H1 (cell line): ENCODE data around the gene ZNF581. TPM values are rescaled to one million over a fixed set of nuclear protein-coding genes. Genes with fewer than 3 reads are reported as not detected.
A peak's percentile ranks its signal among the peaks of the same experiment; 100 is the strongest.

Experiments used
- ASH2L ChIP-seq: fragments of 200-600, 300-600 bp; sonication (generic); IDR thresholded peaks from one replicate; pipeline ENCODE4 v1.7.1; 2017; ENCODE audit warnings: low read length
- ATF3 ChIP-seq: IDR thresholded peaks from 2 replicates; pipeline ENCODE4 v1.6.1; 2011; ENCODE audit warnings: low read depth, mild to moderate bottlenecking, low read length; ENCODE audit not compliant: insufficient read depth
- CBX5 ChIP-seq: fragments of 300-800, 300-1000 bp; sonication (generic); IDR thresholded peaks from 2 replicates; pipeline ENCODE4 v1.7.1; 2016; ENCODE audit warnings: antibody characterized with exemption, low read length, low read depth
- CEBPB ChIP-seq: IDR thresholded peaks from 2 replicates; pipeline ENCODE4 v1.6.1; 2012; ENCODE audit warnings: low read depth, low read length
- CHD1 ChIP-seq: IDR thresholded peaks from 2 replicates; pipeline ENCODE4 v1.6.1; 2012; ENCODE audit warnings: low read depth, low read length, improper control_type of control experiment
- CREB1 ChIP-seq: IDR thresholded peaks from 2 replicates; pipeline ENCODE4 v1.6.1; 2012; ENCODE audit warnings: inconsistent platforms
- CTBP2 ChIP-seq: IDR thresholded peaks from 2 replicates; pipeline ENCODE4 v1.7.0; 2011; ENCODE audit warnings: borderline replicate concordance, mild to moderate bottlenecking, moderate library complexity, mixed read lengths, low read length; ENCODE audit not compliant: insufficient read depth, insufficient read length
- E2F6 ChIP-seq: IDR thresholded peaks from 2 replicates; pipeline ENCODE4 v1.6.1; 2012; ENCODE audit warnings: inconsistent platforms
- EGR1 ChIP-seq: IDR thresholded peaks from 2 replicates; pipeline ENCODE4 v1.6.1; 2011; ENCODE audit warnings: low read depth, low read length, borderline replicate concordance
- EP300 ChIP-seq, 2 experiments: IDR thresholded peaks; 1 replicate in 1 of 2; 2 replicates in 1 of 2; pipeline ENCODE4 v1.6.1; 2011 to 2012; ENCODE audit warnings: low read depth in 2 of 2, low read length in 2 of 2, mild to moderate bottlenecking in 2 of 2, borderline replicate concordance in 1 of 2, inconsistent platforms in 1 of 2, moderate library complexity in 1 of 2
- FOSL1 ChIP-seq: IDR thresholded peaks from 2 replicates; pipeline ENCODE4 v1.6.1; 2011; ENCODE audit warnings: mild to moderate bottlenecking, low read depth, low read length, moderate library complexity; ENCODE audit not compliant: insufficient read depth
- KDM4A ChIP-seq: IDR thresholded peaks from one replicate; pipeline ENCODE4 v1.7.1; 2012; ENCODE audit warnings: low read depth, mild to moderate bottlenecking, moderate library complexity, low read length, inconsistent platforms; ENCODE audit not compliant: severe bottlenecking
- NANOG ChIP-seq: IDR thresholded peaks from 2 replicates; pipeline ENCODE4 v1.6.1; 2011; ENCODE audit warnings: low read length, low read depth, mild to moderate bottlenecking, inconsistent platforms; ENCODE audit not compliant: insufficient read depth, poor library complexity, severe bottlenecking
- NRF1 ChIP-seq: IDR thresholded peaks from 2 replicates; pipeline ENCODE4 v1.6.1; 2011; ENCODE audit warnings: mild to moderate bottlenecking, low read depth, low read length, improper control_type of control experiment
- PHF8 ChIP-seq: fragments of 200-600 bp; sonication (generic); conservative IDR thresholded peaks from 2 replicates; pipeline ENCODE4 v1.7.1; 2012; ENCODE audit warnings: low read depth, mild to moderate bottlenecking, inconsistent platforms, low read length, moderate library complexity
- SAP30 ChIP-seq: fragments of 300-600 bp; sonication (generic); IDR thresholded peaks from 2 replicates; pipeline ENCODE4 v1.7.1; 2012; ENCODE audit warnings: low read length, moderate library complexity, mild to moderate bottlenecking, inconsistent platforms; ENCODE audit not compliant: insufficient read depth, insufficient replicate concordance
- SIRT6 ChIP-seq: IDR thresholded peaks from one replicate; pipeline ENCODE4 v1.7.1; 2012; ENCODE audit warnings: low read length, inconsistent platforms
- SP1 ChIP-seq: IDR thresholded peaks from 2 replicates; pipeline ENCODE4 v1.6.1; 2011; ENCODE audit warnings: low read depth, low read length
- SUZ12 ChIP-seq: fragments of 200-600 bp; sonication (generic); IDR thresholded peaks from 2 replicates; pipeline ENCODE4 v1.6.1; 2012; ENCODE audit warnings: mild to moderate bottlenecking, inconsistent platforms, low read length, moderate library complexity, mixed read lengths
- TAF7 ChIP-seq: optimal IDR thresholded peaks from 2 replicates; pipeline ENCODE3; 2011; ENCODE audit warnings: low read depth, mild to moderate bottlenecking, inconsistent platforms, low read length, moderate library complexity, borderline replicate concordance
- YY1 ChIP-seq: IDR thresholded peaks from 2 replicates; pipeline ENCODE4 v1.6.1; 2011; ENCODE audit warnings: low read depth, mild to moderate bottlenecking, low read length
- ZNF274 ChIP-seq: IDR thresholded peaks from 2 replicates; pipeline ENCODE4 v1.7.0; 2012; ENCODE audit warnings: low read length, borderline replicate concordance; ENCODE audit errors: extremely low read depth
- polyA plus RNA-seq, 7 experiments: library from polyadenylated mRNA; depleted of rRNA in 3 of 7; stranded (reverse) in 5 of 7; unstranded in 2 of 7; fragments of >200 nt in 5 of 7; fragments of 200-250 nt in 2 of 7; gene quantifications; 1 replicate in 5 of 7; 2 replicates in 1 of 7; 4 replicates in 1 of 7; pipeline versions ENCODE4 v1.2.1 to v1.2.3, GENCODE V29; 2011 to 2013; ENCODE audit warnings: missing spikeins in 2 of 7, mixed read lengths in 2 of 7
- total RNA-seq: library from RNA; stranded (reverse); fragmentation: NEBNext Ultra II Directional; extraction: Animal tissue kit (Norgen Biotek cat#: 25700); gene quantifications from 2 replicates; pipeline ENCODE4 v1.2.1, GENCODE V29; 2021

The ZNF581 gene
- total and polyA plus RNA-seq, 2 of the 8 experiments (the other 6 are each of a cell fraction or from before 2014, with no cell fraction given) = 73.0 to 76.1 TPM

DNA sequence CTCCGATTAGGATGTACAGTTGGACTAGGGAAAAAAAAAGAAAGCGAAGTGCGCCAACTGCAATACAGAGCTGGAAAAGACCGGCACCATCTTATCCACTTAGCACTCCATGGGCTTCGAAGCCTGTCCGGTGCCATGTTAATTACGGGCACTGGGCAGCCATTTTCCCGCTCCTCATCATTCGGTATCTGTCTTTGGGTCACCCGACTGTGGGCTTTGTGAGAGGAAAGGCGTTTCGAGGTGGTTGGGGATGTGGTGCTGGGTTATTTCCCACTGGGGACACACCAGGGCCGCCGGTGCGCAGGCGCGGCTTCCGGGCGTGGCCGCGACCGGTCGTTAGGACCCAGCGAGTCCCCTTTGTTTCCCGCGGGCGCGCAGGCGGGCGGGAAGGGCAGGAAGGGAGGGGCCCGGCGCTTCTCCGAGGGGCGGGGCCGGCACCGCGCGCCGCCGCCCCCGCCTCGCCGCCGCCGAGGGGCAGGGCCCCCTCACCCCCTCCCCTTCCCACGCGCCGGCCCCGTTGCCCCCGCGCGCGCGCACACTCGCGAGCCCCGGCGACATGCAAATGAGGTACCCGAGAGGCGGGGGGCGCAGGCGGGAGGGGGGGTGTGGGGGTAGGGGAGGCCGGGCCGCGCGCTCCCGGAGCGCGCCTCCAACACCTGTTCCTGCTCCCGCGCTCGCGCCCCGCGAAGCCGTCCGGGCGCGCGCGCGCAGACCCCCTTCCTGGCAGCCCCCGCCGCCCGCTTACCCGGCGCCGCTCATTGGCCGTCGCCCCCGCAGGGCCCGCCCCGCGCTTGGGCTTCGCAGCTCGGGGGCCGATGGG is 43.4 kb upstream of the ZNF581 start, which contains the start of gene ZNF524 (continued):
- TF ChIP-seq TAF7 (peak; percentile 58), CTBP2 (no peak), NRF1 (peak; percentile 36; the same call in 1 of the 2 replicates), CEBPB (no peak), FOSL1 (peak; percentile 95), YY1 (peak; percentile 97), SIRT6 (no peak), ASH2L (peak; percentile 91), E2F6 (peak; percentile 56; the same call in 1 of the 2 replicates), CHD1 (no peak), PHF8 (peak; percentile 63; the same call in 1 of the 2 replicates), CREB1 (peak; percentile 72; the same call in 1 of the 2 replicates), ZNF274 (no peak), CBX5 (no peak), NANOG (no peak), SAP30 (peak; percentile 91), EP300 (IDR thresholded peaks at IDR 0.05; ENCODE audit: borderline replicate concordance in 1 of 2, low read depth in 2 of 2, low read length in 2 of 2) (no peak), SUZ12 (no peak), SP1 (peak; percentile 56; the same call in 1 of the 2 replicates), EGR1 (peak; percentile 83), KDM4A (no peak), ATF3 (no peak)
